ENCODE data around the gene CABP5.

DNA sequence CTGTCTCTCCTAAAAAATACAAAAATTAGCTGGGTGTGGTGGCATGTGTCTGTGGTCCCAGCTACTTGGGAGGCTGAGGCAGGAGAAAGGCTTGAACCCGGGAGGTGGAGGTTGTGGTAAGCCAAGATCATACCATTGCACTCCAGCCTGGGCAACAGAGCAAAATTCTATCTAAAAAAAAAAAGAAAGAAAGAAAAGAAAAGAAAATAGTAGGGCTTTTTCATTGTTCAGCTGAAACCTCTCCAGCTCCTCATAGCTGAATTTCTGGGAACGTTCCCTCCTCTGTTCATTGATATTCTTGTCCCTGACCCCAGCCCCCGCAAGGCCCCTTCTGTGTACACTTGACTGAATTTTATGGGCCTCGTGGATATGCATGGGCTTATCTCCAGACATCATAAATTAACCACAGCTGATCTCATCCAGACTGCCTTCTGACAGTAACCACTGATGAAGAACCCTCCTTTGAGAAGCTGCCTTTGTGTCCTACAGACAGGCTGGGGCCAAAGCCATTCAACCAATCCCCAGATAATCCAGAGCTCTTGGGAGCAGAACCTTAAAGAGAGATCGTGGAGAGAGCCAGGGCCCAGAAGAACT is 49.6 kb downstream of the CABP5 start, which contains the start of gene ELSPBP1:
- TF ChIP-seq CTCF (IDR thresholded peaks at IDR 0.05), result no peak
- no peak for TF ChIP-seq POLR2A (IDR thresholded peaks at IDR 0.05)
